H1 (cell line): ENCODE data around the gene CCDC60. TPM values are rescaled to one million over a fixed set of nuclear protein-coding genes. Genes with fewer than 3 reads are reported as not detected.

Experiments
- GTF2F1 ChIP-seq: IDR thresholded peaks from 2 replicates; pipeline ENCODE4 v1.6.1; 2012; ENCODE audit warnings: low read depth, low read length, improper control_type of control experiment, borderline replicate concordance
- POLR2A ChIP-seq, 2 experiments: IDR thresholded peaks; 1 replicate in 1 of 2; 2 replicates in 1 of 2; pipeline ENCODE4 v1.6.1; 2011; ENCODE audit warnings: low read depth in 2 of 2, low read length in 2 of 2, mild to moderate bottlenecking in 2 of 2; ENCODE audit errors: control extremely low read depth in 1 of 2
- RAD21 ChIP-seq, 2 experiments: IDR thresholded peaks in 1 of 2; conservative IDR thresholded peaks in 1 of 2; 2 replicates each; pipeline ENCODE4 v1.6.1; 2011; ENCODE audit warnings: low read depth in 2 of 2, low read length in 2 of 2, improper control_type of control experiment in 1 of 2, inconsistent platforms in 1 of 2, mild to moderate bottlenecking in 1 of 2, moderate library complexity in 1 of 2
- RXRA ChIP-seq: IDR thresholded peaks from 2 replicates; pipeline ENCODE4 v1.6.1; 2011; ENCODE audit warnings: low read depth, mild to moderate bottlenecking, low read length, moderate library complexity; ENCODE audit not compliant: insufficient read depth
- TAF1 ChIP-seq: IDR thresholded peaks from 2 replicates; pipeline ENCODE4 v1.6.1; 2011; ENCODE audit warnings: mild to moderate bottlenecking, low read depth, low read length
- TAF7 ChIP-seq: optimal IDR thresholded peaks from 2 replicates; pipeline ENCODE3; 2011; ENCODE audit warnings: low read depth, mild to moderate bottlenecking, inconsistent platforms, low read length, moderate library complexity, borderline replicate concordance
- polyA plus RNA-seq, 7 experiments: library from polyadenylated mRNA; depleted of rRNA in 3 of 7; stranded (reverse) in 5 of 7; unstranded in 2 of 7; fragments of >200 nt in 5 of 7; fragments of 200-250 nt in 2 of 7; gene quantifications; 1 replicate in 5 of 7; 2 replicates in 1 of 7; 4 replicates in 1 of 7; pipeline versions ENCODE4 v1.2.1 to v1.2.3, GENCODE V29; 2011 to 2013; ENCODE audit warnings: missing spikeins in 2 of 7, mixed read lengths in 2 of 7
- total RNA-seq: library from RNA; stranded (reverse); fragmentation: NEBNext Ultra II Directional; extraction: Animal tissue kit (Norgen Biotek cat#: 25700); gene quantifications from 2 replicates; pipeline ENCODE4 v1.2.1, GENCODE V29; 2021
- TF ChIP-seq, protein P1 (sequence below): fragments of 300-600 bp; sonication (generic); IDR thresholded peaks from 2 replicates; pipeline ENCODE4 v1.7.1; 2012; ENCODE audit warnings: low read length, moderate library complexity, mild to moderate bottlenecking, inconsistent platforms; ENCODE audit not compliant: insufficient replicate concordance

CCDC60 gene
- total and polyA plus RNA-seq, 2 of the 8 experiments (the other 6 are each of a cell fraction or from before 2014, with no cell fraction given): 0.05 TPM; not detected in 1

GRCh38 chr12:119447618-119448017 is 113.1 kb downstream of the CCDC60 start (continued):
- TF ChIP-seq TAF7 (no peak), GTF2F1 (no peak), TAF1 (no peak), POLR2A (IDR thresholded peaks at IDR 0.05; ENCODE audit: control extremely low read depth in 1 of 2, low read depth in 2 of 2, low read length in 2 of 2) (no peak), RAD21 (IDR thresholded peaks at IDR 0.05 in 1 of 2, conservative IDR thresholded peaks at IDR 0.05 in 1 of 2; ENCODE audit: low read depth in 2 of 2, low read length in 2 of 2) (no peak), RXRA (no peak)
- TF ChIP-seq, protein P1, sequence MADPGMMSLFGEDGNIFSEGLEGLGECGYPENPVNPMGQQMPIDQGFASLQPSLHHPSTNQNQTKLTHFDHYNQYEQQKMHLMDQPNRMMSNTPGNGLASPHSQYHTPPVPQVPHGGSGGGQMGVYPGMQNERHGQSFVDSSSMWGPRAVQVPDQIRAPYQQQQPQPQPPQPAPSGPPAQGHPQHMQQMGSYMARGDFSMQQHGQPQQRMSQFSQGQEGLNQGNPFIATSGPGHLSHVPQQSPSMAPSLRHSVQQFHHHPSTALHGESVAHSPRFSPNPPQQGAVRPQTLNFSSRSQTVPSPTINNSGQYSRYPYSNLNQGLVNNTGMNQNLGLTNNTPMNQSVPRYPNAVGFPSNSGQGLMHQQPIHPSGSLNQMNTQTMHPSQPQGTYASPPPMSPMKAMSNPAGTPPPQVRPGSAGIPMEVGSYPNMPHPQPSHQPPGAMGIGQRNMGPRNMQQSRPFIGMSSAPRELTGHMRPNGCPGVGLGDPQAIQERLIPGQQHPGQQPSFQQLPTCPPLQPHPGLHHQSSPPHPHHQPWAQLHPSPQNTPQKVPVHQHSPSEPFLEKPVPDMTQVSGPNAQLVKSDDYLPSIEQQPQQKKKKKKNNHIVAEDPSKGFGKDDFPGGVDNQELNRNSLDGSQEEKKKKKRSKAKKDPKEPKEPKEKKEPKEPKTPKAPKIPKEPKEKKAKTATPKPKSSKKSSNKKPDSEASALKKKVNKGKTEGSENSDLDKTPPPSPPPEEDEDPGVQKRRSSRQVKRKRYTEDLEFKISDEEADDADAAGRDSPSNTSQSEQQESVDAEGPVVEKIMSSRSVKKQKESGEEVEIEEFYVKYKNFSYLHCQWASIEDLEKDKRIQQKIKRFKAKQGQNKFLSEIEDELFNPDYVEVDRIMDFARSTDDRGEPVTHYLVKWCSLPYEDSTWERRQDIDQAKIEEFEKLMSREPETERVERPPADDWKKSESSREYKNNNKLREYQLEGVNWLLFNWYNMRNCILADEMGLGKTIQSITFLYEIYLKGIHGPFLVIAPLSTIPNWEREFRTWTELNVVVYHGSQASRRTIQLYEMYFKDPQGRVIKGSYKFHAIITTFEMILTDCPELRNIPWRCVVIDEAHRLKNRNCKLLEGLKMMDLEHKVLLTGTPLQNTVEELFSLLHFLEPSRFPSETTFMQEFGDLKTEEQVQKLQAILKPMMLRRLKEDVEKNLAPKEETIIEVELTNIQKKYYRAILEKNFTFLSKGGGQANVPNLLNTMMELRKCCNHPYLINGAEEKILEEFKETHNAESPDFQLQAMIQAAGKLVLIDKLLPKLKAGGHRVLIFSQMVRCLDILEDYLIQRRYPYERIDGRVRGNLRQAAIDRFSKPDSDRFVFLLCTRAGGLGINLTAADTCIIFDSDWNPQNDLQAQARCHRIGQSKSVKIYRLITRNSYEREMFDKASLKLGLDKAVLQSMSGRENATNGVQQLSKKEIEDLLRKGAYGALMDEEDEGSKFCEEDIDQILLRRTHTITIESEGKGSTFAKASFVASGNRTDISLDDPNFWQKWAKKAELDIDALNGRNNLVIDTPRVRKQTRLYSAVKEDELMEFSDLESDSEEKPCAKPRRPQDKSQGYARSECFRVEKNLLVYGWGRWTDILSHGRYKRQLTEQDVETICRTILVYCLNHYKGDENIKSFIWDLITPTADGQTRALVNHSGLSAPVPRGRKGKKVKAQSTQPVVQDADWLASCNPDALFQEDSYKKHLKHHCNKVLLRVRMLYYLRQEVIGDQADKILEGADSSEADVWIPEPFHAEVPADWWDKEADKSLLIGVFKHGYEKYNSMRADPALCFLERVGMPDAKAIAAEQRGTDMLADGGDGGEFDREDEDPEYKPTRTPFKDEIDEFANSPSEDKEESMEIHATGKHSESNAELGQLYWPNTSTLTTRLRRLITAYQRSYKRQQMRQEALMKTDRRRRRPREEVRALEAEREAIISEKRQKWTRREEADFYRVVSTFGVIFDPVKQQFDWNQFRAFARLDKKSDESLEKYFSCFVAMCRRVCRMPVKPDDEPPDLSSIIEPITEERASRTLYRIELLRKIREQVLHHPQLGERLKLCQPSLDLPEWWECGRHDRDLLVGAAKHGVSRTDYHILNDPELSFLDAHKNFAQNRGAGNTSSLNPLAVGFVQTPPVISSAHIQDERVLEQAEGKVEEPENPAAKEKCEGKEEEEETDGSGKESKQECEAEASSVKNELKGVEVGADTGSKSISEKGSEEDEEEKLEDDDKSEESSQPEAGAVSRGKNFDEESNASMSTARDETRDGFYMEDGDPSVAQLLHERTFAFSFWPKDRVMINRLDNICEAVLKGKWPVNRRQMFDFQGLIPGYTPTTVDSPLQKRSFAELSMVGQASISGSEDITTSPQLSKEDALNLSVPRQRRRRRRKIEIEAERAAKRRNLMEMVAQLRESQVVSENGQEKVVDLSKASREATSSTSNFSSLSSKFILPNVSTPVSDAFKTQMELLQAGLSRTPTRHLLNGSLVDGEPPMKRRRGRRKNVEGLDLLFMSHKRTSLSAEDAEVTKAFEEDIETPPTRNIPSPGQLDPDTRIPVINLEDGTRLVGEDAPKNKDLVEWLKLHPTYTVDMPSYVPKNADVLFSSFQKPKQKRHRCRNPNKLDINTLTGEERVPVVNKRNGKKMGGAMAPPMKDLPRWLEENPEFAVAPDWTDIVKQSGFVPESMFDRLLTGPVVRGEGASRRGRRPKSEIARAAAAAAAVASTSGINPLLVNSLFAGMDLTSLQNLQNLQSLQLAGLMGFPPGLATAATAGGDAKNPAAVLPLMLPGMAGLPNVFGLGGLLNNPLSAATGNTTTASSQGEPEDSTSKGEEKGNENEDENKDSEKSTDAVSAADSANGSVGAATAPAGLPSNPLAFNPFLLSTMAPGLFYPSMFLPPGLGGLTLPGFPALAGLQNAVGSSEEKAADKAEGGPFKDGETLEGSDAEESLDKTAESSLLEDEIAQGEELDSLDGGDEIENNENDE: no peak
